HepG2 (cell line): ENCODE results near the gene CD4. TPM values are rescaled to one million over a fixed set of nuclear protein-coding genes. Genes with fewer than 3 reads are reported as not detected.

Source experiments
- E2F1 ChIP-seq: sonication (generic); formaldehyde crosslinking; IDR thresholded peaks from 2 replicates; pipeline ENCODE4 v1.5.0; 2020; ENCODE audit warnings: missing genetic modification reagents
- GATAD2A ChIP-seq: IDR thresholded peaks from 2 replicates; pipeline ENCODE4 v1.6.1; 2016
- HMGXB4 ChIP-seq, 2 experiments: sonication (generic) in 1 of 2; formaldehyde crosslinking in 1 of 2; IDR thresholded peaks; 2 replicates each; pipeline versions ENCODE4 v1.4.0 to v1.6.1; 2018 to 2020; ENCODE audit warnings: missing genetic modification reagents in 2 of 2, borderline replicate concordance in 1 of 2, low read depth in 1 of 2, mild to moderate bottlenecking in 1 of 2, missing biosample characterization in 1 of 2
- NFKBIZ ChIP-seq: IDR thresholded peaks from 2 replicates; pipeline ENCODE4 v1.6.1; 2018; ENCODE audit warnings: missing genetic modification reagents, missing compliant biosample characterization
- NR2F2 ChIP-seq: IDR thresholded peaks from 2 replicates; pipeline ENCODE4 v1.6.1; 2012; ENCODE audit warnings: low read depth, inconsistent platforms, borderline replicate concordance
- NR2F6 ChIP-seq, 2 experiments: IDR thresholded peaks; 2 replicates each; pipeline ENCODE4 v1.6.1; 2016; ENCODE audit warnings: antibody characterized with exemption in 1 of 2, mild to moderate bottlenecking in 1 of 2
- RBFOX2 ChIP-seq: fragments of 200-400 bp; formaldehyde crosslinking; IDR thresholded peaks from 2 replicates; pipeline ENCODE4 v1.6.1; 2017; ENCODE audit warnings: low read depth, mild to moderate bottlenecking, low read length
- UBTF ChIP-seq: sonication (generic); formaldehyde crosslinking; IDR thresholded peaks from 2 replicates; pipeline ENCODE4 v1.4.0; 2020; ENCODE audit warnings: mild to moderate bottlenecking, missing genetic modification reagents
- YEATS4 ChIP-seq: sonication (generic); formaldehyde crosslinking; IDR thresholded peaks from 2 replicates; pipeline ENCODE4 v1.4.0; 2020; ENCODE audit warnings: missing genetic modification reagents, borderline replicate concordance
- ZNF124 ChIP-seq: sonication (generic); formaldehyde crosslinking; IDR thresholded peaks from 2 replicates; pipeline ENCODE4 v1.4.0; 2020; ENCODE audit warnings: missing genetic modification reagents
- ZNF512B ChIP-seq: sonication (generic); formaldehyde crosslinking; IDR thresholded peaks from 2 replicates; pipeline ENCODE4 v1.5.1; 2020; ENCODE audit warnings: missing genetic modification reagents, mild to moderate bottlenecking, borderline replicate concordance
- ZNF574 ChIP-seq: sonication (generic); formaldehyde crosslinking; IDR thresholded peaks from 2 replicates; pipeline ENCODE4 v1.4.0; 2020; ENCODE audit warnings: missing genetic modification reagents
- ZNF83 ChIP-seq: sonication (generic); formaldehyde crosslinking; IDR thresholded peaks from 2 replicates; pipeline ENCODE4 v1.4.0; 2020; ENCODE audit warnings: missing genetic modification reagents, mild to moderate bottlenecking, borderline replicate concordance
- polyA plus RNA-seq, 8 experiments: library from polyadenylated mRNA; depleted of rRNA in 3 of 8; stranded (reverse) in 7 of 8; unstranded in 1 of 8; fragments of >200 nt; fragmentation: Illumina TruSeq in 4 of 8; extraction: Trizol in 4 of 8; gene quantifications; 2 replicates each; pipeline versions ENCODE4 v1.2.1 to v1.2.3, GENCODE V29; 2011 to 2016; ENCODE audit warnings: low read depth in 4 of 8, missing spikeins in 1 of 8, mixed read lengths in 1 of 8; ENCODE audit not compliant: insufficient read depth in 1 of 8
- total RNA-seq, 5 experiments: library from RNA; depleted of rRNA; stranded (reverse); fragments of >200 nt; fragmentation: Illumina TruSeq; extraction: Trizol; gene quantifications; 2 replicates each; pipeline ENCODE4 v1.2.3, GENCODE V29; 2016; ENCODE audit warnings: low read depth in 1 of 5
- TF ChIP-seq, protein P1 (sequence below): sonication (generic); formaldehyde crosslinking; IDR thresholded peaks from 2 replicates; pipeline ENCODE4 v1.9.0; 2022; ENCODE audit warnings: missing genetic modification reagents, mild to moderate bottlenecking, borderline replicate concordance

Gene CD4
- total and polyA plus RNA-seq, 2 of the 13 experiments (the other 11 are each of a cell fraction or from before 2014, with no cell fraction given) = 0.07 to 0.95 TPM

- TF ChIP-seq ZNF124 = 0 out of 2 replicates have a peak, but pooled peaks have one; percentile 59
- 0 out of 2 replicates have a peak, but pooled peaks have one; percentile 48 for TF ChIP-seq ZNF83
- TF ChIP-seq HMGXB4 (CRISPR knock-in tag; IDR thresholded peaks at IDR 0.05; ENCODE audit: borderline replicate concordance in 1 of 2, low read depth in 1 of 2) = peak; percentile 28 to 56; a peak in 2 of 4 replicates
- no peak for TF ChIP-seq GATAD2A (CRISPR knock-in tag)
- TF ChIP-seq YEATS4 (CRISPR knock-in tag) = no peak
- TF ChIP-seq ZNF574 (CRISPR knock-in tag) = 0 out of 2 replicates have a peak, but pooled peaks have one; percentile 15
- TF ChIP-seq UBTF (CRISPR knock-in tag) = 0 out of 2 replicates have a peak, but pooled peaks have one; percentile 35
- TF ChIP-seq ZNF512B = peak; percentile 41; the same call in 1 of the 2 replicates
- no peak for TF ChIP-seq NFKBIZ (CRISPR knock-in tag)
- TF ChIP-seq, protein P1, sequence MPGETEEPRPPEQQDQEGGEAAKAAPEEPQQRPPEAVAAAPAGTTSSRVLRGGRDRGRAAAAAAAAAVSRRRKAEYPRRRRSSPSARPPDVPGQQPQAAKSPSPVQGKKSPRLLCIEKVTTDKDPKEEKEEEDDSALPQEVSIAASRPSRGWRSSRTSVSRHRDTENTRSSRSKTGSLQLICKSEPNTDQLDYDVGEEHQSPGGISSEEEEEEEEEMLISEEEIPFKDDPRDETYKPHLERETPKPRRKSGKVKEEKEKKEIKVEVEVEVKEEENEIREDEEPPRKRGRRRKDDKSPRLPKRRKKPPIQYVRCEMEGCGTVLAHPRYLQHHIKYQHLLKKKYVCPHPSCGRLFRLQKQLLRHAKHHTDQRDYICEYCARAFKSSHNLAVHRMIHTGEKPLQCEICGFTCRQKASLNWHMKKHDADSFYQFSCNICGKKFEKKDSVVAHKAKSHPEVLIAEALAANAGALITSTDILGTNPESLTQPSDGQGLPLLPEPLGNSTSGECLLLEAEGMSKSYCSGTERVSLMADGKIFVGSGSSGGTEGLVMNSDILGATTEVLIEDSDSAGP (CRISPR knock-in tag) = peak; percentile 30; the same call in 1 of the 2 replicates
- TF ChIP-seq NR2F6 (IDR thresholded peaks at IDR 0.05) = no peak
- peak; percentile 8; the same call in 1 of the 2 replicates for TF ChIP-seq NR2F6 (CRISPR knock-in tag; IDR thresholded peaks at IDR 0.05)
- TF ChIP-seq NR2F2 = no peak
- TF ChIP-seq E2F1 (CRISPR knock-in tag) = no peak
- peak; percentile 51; the same call in 1 of the 2 replicates for TF ChIP-seq RBFOX2
Measured at GRCh38 chr12:6825398-6826124, 36.2 kb downstream of the CD4 start (continued).
